HuH-7.5 (cell line): ENCODE data around the gene TMEM18.

Experiments used
- DNase-seq: peaks from one replicate; pipeline ENCODE4 v3.0.0; 2011; ENCODE audit warnings: low spot score

TMEM18 gene

DNA sequence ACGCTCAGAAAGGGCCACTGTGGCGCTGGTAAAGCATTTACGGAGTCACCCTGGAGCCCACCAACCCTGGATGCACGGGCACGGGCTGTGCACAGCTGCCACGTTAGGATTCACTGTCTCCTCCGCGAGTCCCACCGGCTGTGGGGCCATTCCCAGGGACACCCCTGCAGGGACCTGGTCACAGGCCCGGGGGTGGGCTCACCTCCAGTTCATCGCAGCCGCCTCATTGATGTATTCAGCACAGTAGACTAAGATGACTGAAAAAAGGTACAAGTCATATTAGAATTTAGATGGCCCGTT is 4.7 kb downstream of the TMEM18 start:
- DNase-seq = no peak

GRCh38 chr2:671787-672605 is 5.2 kb downstream of the TMEM18 start:
- DNase-seq = no peak

- DNase-seq = no peak
These were observed 6.1 kb downstream of the TMEM18 start for GRCh38 chr2:671072-671471.

DNA sequence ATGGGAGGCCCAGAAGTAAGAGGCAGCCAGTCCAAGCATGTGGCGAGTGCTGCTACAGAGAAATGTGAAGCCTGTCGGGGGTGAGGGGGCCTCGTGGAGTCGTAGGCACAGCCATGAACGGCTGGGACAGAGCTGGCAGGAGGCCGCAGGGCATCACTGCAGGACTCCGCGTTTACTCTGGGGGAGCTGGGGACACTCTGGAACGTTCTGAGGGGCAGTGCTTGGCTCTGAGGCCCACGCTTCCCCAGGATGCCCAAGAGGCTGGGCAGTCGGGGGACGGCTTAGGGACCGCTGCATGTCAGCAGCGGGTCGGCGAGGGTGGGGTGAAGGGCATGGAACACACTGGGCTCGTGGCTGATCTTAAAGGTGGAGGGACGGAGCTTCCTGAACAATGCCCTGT is 6.6 kb downstream of the TMEM18 start:
- no peak for DNase-seq

DNA sequence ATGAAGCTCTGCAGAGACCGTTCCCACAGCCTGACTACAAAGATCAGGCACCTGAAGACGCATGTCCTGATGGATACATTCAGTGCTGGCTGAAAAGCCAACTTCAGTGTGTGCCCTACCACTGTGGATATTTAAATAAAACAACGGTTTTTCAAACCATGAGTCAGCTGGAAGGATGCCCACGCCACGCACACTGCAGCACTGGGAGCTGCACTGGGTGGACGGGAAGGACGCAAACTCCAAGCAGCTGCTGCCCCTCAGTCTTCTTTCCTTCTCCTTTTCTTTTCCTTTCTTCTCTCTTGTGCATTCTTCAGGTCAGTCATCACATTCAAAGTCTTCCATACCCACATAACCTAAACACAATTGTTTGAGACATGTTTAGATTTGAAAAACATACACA is 7.9 kb downstream of the TMEM18 start:
- DNase-seq = no peak

GRCh38 chr2:668000-668398 is 9.2 kb downstream of the TMEM18 start:
- DNase-seq = no peak

- DNase-seq = peak; percentile 62
These were observed 9.7 kb downstream of the TMEM18 start for GRCh38 chr2:667332-667999.

DNA sequence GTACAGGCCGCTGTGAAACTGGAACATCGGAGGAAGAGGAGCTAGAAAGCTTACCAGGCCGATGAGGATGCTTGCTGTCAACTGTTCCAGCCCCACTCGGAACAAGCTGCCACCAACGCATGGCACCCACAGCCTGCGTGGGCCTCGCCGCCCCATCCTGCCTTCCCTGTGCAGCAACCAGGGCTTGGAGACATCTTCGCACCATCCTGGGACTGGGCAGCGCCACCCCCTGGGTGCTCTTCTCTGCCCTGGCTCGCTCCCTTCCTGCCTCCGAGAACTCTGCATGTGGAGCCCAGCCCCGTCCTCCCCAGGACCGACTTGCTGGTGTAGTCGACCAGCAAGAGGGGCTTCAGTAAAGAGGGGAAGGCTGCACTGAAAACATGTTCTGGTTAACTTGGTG is 10.8 kb downstream of the TMEM18 start:
- DNase-seq = no peak

GRCh38 chr2:665340-666073 is 11.7 kb downstream of the TMEM18 start:
- DNase-seq = no peak

DNA sequence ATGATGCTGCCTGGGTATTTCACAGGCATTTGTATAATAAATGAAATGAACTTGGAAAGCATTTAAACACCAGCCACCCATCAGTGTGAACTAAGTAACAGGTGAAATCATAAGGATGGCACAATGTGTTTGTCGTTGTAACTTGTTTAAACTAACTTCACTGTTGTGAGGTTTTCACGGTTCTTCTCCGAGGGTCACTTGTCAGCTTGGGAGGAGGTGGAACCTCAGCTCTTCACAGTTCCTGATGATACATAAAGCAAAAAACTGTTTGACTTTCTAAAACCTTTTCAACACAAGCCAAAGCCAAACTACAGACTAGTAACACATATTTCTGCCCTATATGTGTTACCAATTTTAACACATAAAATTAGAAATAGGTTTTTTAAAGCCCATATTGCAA is 13.1 kb downstream of the TMEM18 start:
- DNase-seq = no peak

DNA sequence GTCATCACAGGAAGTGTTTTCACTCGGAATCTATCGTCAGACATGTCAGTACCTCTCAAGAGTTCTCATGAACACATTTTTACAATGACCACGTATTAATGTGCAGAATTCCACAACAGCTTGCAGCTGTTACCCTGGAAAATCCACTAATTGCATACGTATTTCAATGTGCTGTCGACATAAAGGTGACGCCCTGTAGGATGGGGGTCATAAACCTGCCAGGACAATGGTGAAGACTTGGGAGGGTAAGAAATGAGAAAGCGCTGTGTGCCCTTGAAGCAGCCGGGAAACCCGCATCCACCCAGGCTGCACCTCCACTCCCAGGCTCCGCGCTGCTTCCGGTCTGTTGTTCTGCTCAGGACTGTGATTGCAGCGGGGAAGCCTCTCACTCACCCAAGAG is 14.0 kb downstream of the TMEM18 start:
- no peak for DNase-seq

DNA sequence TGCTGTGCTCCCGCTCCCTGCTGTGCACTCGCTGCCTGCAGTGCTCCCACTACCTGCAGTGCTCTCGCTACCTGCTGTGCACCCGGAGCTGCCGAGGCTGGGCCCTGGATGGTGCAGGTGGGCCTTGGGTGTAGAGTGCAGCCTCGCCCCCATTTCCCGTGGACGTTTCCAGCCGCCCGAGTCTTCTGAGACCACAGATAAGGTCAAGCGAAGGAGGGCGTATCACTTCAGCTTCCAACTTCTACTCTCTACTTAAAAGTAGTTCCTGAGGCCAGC is 15.9 kb downstream of the TMEM18 start:
- no peak for DNase-seq

DNA sequence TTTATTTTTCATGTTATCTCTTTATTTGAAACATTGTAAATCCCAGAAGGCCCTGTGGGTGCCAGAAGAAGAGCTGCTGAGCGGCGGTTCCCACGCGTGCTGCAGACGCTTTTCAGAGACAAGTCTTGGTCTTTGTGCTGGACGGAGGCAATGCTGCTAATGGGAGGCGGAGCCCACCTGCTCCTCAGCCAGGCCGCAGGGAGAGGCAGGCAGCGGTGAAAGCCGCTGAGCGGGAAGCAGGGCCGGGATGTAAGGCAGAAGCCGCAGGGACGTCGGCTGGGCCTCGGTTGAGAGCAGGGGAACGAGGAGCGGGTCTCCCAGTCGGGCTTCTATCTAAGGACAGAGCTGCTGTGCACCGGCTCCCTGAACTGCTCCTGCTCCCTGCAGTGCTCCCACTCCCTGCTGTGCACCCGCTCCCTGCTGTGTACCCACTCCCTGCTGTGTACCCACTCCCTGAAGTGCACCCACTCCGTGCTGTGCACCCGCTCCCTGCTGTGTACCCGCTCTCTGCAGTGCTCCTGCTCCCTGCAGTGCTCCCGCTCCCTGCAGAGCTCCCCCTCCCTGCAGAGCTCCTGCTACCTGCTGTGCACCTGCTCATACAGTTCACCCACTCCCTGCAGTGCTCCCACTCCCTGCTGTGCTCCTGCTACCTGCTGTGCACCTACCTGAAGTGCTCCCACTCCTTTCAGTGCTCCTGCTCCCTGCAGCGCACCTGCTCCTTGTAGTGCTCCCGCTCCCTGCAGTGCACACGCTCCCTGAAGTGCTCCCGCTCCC is 16.4 kb downstream of the TMEM18 start:
- DNase-seq = no peak

DNA sequence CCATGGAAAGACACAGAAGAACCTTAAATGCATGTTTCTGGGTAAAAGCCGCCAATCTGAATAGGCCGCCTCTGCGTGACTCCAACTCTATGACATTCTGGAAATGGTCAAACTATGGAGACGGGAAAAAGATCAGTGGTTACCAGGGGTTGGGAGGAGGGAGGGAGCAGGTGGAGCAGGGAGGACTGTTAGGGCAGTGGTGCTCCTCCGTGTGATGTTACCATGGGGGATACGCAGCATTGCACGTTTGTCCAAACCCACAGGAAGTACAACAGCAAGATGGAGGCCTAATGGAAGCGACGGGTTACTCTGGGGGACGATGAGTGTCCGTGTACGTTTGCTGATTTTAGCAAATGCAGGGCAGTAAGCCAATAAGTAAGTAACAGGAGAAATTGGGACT is 17.2 kb downstream of the TMEM18 start:
- DNase-seq = no peak

DNA sequence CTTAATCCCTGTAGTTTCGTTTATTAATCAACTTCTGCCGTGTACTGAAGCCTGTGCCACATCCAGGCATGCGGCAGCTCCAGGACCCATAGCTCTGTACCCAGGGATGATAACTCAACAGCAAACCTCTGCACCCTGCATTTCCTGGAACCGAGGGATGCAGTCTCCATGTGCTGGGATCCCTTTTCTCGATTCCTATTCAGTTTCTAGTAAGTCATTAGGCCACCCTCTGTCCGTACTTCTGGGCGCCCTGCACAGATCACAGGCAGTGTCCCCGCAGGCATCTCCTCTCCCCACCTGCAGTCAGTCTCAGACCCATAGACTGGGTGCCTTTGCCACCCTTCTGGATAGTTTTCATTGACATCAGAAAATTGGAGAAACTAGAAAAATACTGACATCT is 18.8 kb downstream of the TMEM18 start:
- no peak for DNase-seq

- DNase-seq = no peak
These were observed 19.4 kb downstream of the TMEM18 start for GRCh38 chr2:657766-658165.

DNA sequence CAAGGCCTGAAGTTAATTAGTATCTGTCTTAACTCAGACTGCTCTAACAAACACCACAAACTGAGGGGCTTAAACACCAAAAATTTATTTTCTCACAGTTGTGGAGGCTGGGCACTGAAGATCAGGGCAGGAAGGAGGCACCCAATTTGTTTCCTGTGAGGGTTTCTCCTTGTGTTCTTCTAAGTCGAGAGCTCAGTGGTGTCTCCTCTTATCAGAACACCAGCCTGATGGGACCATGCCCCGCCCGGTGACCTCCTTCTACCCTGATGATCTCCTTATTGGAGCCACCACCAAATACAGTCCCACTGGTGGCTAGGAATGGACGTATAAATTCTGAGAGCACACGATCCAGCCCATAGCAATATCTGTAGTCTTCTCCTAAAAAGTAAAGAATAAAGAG is 20.5 kb downstream of the TMEM18 start:
- no peak for DNase-seq

DNA sequence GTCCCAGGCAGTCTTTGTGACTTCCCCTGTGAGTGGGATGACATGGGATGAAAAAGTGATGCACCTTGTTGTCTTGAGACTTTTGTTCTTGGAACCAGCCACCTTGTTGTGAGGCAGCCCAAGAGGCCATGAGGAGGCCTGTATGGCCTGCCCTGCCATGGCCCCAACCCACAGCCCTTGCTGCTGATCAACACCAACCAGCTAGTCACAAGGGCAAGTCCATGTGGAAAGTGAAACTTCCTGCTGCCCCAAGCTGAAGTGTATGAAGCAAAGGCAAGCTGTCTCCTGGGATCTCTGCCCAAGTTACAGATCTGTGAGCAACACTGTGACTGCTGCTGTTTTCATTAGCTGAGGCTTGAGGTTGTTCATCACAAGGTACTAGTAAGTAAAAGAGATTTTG is 21.6 kb downstream of the TMEM18 start:
- DNase-seq = no peak

DNA sequence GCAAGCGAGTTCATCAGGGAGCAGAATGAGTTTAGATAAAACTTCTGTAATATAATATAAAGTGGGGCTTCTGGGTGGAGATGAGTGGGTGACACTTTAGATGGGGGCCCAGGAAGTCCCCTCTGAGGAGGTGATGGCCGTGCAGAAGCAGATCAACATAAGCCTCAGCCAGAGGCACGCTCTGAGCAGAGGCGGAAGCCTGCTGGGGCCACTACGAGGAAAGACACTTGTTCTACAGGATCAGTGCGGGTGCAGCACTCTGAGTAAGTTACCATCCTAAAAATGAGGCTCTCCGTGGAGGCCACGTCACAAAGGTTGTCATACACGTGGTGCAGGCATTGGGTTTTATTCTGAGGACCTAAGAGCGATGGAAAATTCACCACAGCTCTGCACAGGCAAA is 22.3 kb downstream of the TMEM18 start:
- no peak for DNase-seq

DNA sequence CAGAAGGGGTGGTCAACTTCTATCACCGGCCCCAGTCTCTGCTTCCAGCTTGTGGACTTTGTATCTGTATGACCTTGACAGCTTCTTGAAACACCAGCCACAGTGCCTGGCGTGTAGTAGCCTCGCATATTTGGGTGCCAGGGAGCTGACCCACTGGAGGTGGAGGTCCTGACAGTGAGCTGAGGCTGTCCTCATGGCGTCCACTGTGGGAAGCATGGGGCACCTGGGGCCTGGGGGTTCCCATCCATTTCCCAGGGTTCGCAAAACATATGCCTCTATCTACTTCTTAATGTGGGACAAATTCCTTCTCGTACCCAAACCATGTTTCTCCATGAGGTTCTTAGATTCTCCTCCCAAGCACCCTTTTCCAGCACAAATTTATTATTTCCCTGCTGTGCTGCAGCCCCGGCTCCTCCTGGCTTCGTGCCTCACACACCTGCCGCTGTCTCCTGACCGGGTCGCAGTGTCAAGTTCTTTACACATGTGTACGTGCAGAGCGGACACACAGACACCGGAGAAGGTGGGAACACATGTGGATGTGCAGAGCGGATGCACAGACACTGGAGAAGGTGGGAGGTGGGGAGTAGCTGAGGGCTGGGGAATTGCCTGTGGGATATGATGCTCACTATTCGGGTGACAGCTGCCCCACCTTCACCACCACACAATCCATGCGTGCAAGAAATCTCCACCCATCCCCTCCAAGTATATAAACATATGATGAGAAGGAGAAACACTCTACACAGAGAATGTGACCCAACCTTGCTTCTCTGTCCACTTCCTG is 23.4 kb downstream of the TMEM18 start:
- no peak for DNase-seq

DNA sequence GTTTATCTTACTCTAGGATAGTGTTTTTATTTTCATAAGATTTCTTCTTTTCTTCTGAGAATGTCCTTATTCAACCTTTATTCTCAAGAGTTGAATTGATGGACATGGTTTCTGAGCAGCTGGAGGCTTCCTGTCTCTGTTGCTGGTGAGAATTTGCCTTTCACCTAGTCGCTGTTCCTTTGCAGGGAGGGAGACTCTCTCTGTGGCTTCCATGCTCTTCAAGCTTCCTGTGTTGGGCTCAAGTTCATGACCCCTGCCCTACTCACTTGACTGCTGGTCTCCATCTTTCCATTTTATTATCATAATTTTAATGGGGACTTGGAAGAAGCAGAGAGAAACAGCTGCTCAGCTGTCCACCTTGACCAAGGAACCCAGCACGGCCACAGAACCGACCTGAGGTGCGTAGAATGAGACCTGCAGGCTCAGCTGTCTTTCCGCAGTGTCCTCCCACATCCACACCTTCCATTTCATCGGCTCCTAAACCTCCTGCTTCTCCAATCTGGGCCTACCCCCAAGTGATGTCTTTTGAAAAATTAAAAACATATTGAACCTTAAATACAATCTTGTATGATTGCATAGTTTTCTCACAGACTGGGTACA is 24.2 kb downstream of the TMEM18 start:
- no peak for DNase-seq

DNA sequence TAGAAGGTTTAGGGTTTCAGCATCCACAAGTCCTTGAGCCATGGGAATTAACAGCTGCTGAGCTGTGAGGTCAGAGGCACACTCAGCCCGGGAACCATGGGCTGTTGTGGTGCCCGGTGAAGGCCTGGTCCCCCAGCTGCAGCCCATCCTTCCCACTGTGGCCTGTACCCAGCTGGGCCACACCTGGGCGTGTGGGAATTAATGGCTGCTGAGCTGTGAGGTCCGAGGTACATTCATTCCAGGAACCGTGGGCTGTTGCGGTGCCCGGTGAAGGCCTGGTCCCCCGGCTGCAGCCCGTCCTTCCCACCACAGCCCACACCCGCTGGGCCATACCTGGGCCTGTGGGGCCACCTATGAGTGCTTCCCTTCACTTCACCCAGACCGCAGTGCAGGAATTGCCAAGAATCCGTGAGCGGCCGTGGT is 25.2 kb downstream of the TMEM18 start:
- no peak for DNase-seq
